Fibroblast of skin of abdomen (primary cell): Measurements from ENCODE around the gene SRBD1.

Experiments used
- DNase-seq: peaks from one replicate; pipeline ENCODE4 v3.0.0-alpha.2; 2013

Gene SRBD1

DNA sequence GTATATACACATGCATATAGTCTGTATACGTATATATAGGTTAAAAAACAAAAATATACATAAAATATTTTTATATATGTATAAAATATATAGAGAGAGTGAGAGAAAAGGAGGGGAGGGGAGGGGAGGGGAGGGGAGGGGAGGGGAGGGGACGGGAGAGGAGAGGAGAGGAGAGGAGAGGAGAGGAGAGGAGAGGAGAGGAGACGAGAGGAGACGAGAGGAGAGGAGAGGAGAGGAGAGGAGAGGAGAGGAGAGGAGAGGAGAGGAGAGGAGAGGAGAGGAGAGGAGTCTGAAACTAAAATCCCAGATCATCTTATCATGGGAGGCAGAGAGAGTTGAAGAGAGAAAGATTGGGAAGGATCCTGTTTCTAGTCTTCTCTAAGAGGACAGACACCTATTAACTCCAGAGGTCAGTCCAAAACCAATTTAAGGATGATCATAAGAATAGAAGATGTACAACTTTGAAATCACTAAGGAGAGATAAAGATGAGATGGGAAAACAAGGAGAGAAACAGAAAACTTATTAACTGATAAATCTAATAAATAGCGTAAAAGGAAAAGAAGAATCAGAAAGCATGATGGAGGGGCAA, 195.4 kb downstream of the SRBD1 start:
- DNase-seq: no peak

DNA sequence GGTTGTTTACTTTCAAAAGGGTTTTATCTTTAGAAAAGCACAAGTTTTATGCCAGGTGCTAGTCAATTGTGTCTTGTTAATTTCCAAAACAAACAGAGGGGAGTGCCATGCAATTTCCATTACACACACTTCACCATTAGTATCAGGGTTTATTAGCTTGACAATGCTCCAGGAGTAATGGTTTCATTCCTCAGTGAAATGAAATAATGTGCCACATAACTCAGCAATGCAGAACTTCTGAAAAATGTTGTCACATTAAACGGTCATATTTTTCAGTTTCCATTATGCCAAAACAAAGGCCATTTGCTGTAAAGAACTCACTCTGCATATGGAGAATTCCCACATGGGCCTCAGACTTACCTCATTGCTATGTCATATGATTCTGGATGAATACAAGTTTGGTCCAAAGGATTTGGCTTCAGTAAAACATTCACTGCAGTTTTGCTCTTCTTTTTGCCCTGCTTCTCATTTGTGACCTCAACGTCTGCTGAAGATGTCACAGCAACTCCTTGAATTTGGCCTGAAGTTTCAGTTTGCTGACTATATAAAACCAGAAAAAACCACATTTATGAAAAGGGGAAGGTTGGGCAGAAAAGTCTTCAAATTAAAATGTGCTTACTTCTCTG, 198.2 kb downstream of the SRBD1 start:
- DNase-seq: no peak

DNA sequence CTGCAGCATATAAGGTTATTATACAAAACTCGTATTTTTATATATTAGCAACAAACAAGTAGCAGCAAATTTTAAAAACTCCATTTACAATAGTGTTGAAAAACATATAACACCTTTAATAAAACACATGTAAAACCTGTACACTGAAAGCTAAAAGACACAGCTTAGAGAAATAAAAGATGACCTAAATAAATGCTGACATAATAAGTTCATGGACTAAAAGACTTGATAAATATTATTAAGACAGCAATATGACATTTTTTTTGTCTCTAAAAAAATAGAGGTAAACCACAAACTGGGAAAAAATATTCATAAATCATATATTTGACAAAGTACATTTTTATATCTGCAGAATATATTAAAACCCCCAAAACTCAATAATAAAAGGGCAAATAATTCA, 201.4 kb downstream of the SRBD1 start:
- no peak for DNase-seq

DNA sequence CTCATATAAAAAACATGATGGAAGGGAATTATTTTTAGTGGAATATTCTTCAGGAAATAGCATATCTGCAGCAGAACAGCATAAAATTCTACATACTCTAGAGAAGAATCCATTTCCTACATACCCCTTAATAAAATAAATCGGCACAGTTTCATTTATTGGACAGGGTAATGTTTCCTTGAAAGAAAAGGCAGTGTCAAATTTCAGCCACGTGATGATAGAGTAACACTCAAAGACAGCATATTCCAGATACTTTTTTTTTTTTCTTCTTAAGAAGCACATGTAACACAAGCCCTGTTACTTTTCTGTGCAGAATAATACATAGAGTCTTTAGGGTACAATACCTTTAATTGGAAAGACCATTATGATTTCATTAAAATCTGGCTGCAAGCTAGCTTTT, 204.4 kb downstream of the SRBD1 start:
- peak; percentile 25 for DNase-seq

DNA sequence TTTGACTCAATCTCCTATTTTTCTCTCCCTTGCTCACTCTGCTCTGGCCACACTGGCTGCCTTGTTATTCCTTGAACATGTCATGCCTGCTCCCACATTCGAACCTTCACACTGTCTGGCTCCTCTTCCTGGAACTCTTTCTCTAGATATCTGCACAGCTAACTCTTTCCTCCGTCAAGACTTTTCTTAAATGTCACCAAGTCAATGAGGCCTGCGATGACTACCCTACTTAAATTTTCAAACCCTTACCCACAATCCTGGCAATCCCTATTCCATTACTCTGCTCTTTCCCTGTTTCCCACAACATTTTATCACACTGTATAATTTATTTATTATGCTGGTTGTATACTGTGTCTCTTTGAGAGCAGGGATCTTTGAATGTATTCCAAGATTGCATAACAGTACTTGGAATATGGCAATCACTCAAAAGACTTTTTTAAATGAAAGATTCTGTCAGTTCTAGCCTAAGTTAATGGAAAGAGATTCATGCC, 206.2 kb downstream of the SRBD1 start:
- peak; percentile 39 for DNase-seq

DNA sequence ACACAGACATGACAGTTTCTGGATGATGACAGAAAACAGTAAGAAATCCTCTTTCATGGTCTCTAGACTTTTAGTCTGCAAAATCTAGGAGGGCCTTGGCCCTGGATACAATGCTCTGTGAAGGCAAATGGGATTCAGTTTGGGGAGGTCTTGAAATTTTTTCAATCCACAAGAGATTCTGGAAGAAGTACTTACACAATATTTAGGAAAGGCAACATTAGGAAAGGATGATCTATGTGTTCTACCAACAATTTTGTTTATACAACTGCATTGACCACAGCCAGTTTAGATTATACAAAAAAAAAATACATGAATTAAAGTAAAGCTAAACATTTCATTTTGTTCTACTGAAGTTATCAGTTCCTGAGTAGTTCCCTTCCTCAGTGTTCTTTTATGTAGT, 208.0 kb downstream of the SRBD1 start:
- DNase-seq: no peak

DNA sequence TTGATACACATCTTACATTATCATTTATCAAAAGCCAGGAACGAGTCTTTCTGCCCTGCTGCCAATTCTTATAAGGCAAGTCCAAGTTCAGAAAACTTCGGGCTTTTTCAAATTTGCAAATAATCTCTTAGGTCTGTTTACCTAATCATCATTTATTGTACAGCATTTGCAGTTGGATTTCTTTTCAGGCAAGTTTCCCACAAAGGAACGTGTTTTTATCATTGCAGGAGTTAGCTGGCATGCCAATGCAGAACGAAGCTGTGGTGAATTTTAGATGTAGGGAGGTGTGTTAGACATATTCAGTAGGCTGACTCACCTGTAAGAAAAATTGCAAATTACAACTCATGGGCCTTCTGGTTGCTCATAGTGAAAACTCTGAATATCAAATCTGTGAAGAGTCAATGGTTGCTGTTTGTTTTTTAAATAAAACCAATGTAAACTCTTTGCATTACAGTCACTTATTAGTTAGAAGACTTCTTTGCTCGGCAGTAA, 209.6 kb downstream of the SRBD1 start:
- no peak for DNase-seq

DNA sequence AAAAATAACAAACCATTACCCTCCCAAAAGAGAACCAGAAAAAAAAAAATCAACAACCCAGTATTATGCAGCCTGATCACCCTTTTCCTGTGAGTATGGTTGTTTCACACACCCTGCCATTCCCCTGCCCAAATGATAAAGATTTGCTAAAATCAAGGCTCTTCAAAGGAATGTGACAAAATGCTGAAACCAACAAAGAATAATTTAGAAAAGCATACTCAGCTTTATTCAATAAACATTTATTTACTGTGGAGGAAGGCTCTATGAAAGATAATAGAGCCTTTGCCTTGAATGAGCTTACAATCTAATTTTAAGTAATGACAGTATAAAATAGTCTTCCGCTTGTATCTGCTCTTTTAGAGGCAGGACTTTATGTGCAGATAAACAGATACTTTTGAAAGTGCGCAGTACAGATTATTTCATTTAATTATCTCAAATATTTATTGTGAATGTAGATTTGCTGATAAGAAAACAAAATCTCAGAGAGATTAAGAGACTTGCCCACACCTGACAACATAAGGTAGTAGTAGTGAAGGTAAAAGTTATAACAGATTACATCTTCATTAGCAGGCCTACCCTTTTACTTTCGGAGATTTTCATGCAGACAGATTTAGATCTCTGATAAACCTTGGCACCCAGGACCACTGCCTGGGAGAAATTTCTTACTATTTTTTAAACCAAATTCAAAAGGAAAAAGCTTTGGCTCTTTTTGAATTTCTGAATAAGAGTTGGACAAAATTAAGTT, 211.9 kb downstream of the SRBD1 start:
- DNase-seq: no peak

DNA sequence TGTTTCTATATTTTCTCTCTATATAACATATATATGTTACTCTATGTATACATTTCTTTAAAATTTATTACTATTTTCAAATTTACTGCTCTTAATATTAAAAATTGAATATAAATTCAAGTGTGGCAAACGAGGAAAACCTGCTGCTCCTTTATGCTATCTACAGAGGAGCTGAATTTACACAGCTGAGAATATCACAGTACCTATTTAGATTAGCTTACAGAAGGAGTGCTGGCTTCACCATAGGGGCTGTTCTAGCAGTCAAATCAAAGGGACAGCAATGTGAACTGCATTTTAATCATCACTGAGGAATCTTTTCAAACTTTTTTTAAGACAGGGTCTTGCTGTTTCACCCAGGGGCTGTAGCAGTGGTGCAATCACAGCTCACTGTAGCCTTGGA, 213.8 kb downstream of the SRBD1 start:
- no peak for DNase-seq

DNA sequence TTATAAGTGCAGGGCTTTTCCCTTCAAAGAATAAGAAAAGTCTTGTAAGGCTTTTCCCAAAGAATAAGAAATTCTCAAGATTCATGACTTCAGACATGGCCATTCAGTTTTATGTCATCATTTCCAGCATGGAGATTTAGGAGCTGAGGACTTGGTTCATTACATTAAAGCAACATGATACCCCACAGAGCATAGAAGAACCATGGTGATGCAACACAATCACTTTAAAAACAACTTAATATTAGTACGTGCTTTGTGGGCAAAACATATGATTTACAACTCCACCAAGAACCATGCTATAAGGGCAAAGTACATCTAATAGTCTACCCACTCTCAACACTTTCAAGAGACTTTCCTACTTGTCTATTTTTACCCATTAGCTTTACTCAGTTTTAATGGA, 214.4 kb downstream of the SRBD1 start:
- DNase-seq: no peak

DNA sequence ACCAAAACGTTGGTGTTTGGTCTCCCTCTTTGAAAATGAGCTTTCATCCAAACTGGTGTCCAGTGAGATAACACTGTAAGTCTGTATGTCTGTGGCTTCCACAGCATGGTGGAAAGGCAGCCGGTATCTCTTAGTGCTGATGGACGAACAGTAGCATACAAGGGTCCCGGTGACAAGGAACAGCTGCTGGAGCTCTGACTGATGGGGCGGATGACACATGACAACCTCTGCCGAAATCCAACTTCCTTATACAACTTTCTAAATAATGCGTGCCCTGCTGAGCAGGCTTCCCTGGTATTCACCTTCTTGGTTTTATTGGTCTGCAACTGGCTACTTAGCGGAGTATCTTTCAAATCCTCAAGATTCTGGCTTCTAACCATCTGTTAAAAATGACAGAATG, 216.2 kb downstream of the SRBD1 start:
- no peak for DNase-seq

DNA sequence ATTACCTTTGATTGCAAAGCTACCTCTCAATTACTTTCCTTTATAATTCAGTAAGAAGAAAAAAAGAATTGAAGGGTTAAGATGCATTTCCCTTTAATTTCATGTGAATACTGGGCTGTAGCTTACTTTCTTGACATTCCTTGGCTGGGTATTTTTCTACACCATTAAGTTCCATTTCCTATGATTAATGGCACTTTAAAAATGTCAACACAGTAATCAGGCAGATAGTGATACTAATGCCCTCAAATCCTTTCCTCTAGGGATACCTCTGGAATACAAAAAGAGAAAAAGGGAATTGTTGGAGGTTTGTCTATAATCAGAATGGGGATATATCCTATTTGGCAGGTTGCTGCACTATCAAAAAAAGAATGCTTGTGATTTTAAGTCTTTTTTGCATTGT, 216.9 kb downstream of the SRBD1 start:
- no peak for DNase-seq

DNA sequence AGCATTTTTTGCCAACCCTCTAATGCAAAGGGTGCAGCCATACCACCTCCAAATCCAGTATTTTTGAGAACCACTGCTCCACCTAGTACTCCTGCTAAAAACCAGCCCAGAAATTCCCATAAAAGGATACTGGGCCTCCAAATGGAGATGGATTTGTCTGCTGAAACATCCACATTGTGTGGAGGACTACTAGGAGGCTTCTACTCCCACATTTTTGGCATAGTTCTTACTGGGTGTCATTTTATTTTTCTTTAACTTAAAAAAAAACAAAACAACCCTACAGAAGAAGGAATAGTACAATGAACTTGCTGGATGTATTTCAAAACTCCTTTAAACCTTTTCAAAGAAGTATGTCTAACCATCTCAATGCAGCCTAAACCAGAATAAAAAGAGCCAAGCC, 219.2 kb downstream of the SRBD1 start:
- peak; percentile 51 for DNase-seq

DNA sequence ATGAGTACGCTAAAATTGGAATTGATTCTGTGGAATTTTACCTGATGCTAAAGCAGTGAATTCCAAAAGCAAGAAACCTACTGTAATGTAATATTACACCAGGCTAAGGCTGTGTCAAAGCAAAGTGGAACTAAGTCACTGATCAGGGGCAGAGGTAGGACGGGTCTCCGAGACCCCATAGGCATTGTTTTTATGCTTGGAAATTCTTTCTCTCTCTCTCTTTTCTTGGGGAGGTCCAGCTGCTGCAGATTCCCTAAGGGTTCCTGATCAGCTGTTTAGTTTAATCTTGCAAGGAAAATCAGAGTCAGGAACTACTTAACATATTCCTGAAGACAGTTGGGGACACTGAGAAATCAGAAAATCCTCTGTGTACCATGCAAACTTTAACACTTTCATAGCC, 220.2 kb downstream of the SRBD1 start:
- no peak for DNase-seq

DNA sequence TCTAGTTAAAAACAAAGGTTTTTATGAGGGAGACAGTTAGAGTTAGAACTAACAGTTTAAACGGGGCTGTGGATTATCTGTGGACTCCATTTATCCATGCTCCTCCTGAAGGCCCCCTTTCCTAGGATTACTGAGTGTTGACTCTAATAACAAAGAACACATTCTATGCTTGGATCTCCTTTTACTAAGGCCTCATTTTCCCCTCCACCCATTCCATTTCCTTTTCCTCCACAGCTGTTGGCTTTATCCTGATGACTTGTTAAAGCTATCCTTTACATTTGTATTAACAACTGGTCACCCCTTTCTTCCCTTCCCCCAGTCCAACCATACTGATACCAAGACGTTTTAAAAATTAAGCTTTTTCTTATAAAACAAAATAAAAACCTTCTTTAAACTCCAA, 220.6 kb downstream of the SRBD1 start:
- DNase-seq: no peak

DNA sequence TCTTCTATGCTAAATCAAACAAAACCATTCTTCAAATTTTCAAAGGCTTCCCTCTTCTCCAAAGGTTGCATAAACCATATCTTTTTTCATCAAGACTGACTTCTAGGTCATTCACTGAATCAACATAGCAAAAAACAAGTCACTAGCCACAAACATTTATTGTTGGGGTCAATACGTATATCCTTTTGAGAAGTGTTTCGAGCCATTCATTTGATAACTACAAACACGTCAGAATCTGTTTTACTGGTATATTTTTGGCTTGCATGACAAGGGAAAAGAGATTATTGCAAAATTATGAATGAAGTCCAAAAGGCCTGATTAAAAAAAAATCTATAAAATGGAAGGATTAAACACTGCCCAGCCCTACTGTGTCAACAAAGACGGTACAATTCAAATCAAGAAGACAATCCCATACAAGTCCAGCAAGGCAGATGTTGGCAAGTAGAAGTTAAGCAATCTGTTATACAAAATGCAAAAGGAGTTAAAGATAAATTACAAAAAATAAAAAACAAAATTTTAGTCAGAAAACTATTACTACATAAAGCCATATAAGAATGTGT, 222.4 kb downstream of the SRBD1 start:
- DNase-seq: no peak

DNA sequence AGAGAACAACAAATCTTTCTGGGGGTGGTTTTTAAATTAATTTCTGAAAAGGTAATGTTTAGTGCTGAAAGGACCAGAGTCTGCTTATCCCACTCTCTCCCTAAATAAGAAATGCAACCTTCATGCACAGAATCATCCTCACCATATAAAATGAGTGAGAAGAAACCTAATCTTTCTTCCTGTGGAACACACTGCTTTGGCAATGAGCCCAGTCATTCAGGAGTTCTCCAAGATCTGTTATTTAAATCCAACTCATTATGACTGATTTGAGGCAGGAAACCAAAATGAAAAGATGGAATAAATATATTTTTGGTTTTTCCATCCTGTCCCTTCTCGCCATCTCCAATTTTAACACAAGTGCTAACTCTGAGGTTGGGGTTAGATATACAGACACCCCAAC, 228.3 kb downstream of the SRBD1 start:
- DNase-seq: peak; percentile 37

DNA sequence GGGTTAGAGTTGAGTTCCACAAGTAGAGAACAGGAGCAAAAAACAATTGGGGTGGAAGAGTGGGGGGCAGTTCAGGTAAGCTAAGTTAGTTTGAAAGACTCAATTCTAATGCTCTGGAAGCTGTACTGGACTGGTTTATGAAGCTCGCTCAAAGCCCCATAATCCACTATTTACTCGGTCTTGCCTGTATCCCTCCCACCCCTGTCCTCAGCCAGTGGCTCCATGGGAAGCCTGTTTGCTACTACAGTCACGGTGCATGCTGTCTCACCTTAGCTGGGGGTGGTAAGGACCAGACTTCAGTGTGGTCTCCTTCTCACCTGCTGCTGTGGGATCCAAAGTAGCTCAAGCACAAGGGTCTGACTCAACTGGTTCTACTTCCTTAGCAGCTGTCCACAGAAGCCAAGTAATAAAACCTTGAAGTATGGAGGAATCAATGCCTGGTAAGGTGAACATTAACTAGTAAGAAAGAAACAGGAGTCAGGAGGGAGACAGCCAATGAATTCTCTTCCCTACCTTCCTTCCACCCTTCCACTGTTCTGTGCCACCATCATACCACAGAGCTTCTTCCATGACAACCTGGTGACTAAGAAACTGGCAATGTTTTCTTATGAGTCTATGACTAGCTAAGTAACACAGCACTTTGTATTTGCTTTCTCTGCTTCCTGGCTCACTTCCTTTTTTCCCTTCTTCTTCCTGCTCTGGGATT, 230.8 kb downstream of the SRBD1 start:
- peak; percentile 22 for DNase-seq

DNA sequence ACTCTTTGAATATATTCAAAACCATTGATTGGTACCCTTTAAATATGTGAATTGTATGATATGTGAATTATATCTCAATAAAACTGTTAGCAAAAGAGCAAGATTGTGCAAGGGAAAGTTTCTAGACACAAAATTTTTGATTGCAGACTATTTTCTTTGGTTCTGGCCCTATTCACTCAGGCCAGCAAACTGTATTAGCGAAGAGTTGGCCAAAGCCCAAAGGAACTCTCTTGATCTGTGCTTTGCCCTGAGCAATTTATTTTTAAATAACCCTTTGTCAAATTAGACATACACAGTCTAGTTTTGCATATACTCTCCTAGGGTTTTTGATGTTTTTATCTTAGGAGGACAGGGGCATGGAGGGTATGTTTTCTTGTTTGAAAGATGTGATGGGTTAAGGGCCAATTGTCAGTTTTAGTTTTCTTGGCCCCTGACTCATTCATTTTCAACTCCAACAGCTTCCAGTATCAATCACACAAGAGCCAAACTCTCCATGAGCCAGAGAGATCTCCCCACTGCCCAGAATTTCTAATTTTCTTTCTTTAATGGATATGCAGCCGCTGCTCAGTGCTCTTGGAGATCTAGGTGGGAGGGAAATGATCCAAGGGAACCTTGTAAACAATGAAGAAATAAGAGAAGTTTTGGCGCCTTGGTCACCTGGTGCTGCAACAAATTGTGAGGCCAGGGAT, 231.5 kb downstream of the SRBD1 start:
- no peak for DNase-seq

DNA sequence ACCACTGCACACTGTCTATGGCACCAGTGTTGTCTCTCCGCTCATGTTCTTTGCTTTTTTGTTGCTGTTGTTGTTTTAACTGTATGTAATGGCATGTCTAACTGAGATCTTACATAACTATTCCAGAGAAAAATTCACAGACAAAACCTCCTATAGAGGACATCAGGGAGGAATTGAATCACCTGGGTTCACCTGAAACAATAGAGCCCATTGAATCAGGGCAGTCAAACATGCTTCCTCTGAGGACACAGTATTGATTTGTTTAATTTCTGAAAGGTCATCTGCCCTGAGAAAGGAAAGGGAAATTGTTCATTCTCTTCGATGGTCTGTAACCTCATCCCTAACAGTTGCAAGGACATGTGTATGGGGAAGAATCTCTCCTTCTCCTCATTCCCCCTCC, 237.5 kb downstream of the SRBD1 start:
- DNase-seq: no peak

DNA sequence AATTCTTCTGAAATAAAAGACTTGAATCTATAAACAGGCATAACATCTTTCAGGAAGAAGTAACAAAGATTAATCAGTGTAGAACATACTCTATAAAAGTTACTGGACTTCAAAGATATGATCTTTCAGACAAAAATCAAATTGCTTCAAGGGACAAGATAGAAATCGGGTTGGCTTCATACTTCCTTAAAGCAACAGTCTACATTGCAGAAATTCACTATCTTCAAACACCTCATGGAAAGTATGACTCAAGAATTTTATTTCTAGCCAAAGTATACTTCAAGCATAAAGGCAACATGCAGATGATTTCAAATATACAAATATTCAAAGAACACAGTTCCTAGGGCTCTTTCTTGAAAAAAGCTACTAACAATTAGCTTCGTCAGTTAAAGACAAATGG, 240.7 kb downstream of the SRBD1 start:
- no peak for DNase-seq

DNA sequence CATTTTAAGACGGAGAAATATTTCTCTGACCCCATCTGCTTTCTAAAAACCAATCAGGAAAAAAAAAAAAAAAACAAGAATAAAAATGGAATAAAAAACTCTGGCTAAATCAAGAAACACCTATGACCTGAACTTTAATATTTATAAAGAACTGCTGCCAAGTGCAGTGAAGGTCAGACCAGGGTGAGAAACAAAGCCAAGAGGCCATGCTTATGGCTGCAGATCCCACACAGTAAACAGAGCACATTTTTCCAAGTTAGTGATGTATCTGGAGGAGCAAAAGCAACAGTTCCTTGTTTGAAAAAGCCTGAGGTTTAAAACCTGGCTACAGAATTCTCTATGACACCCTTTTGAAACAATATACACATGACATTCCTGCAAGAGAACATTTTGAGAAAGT, 242.3 kb downstream of the SRBD1 start:
- no peak for DNase-seq
